ENCODE data around the gene ASMTL.

- TF ChIP-seq NFRKB (IDR thresholded peaks at IDR 0.05) (no peak), SP1 (IDR thresholded peaks at IDR 0.05) (no peak), PKNOX1 (IDR thresholded peaks at IDR 0.05) (no peak), FOXK2 (IDR thresholded peaks at IDR 0.05) (no peak), BHLHE40 (IDR thresholded peaks at IDR 0.05; ENCODE audit: borderline replicate concordance) (no peak), TARDBP (IDR thresholded peaks at IDR 0.05) (no peak), FOXM1 (IDR thresholded peaks at IDR 0.05; ENCODE audit: borderline replicate concordance) (no peak), L3MBTL2 (conservative IDR thresholded peaks at IDR 0.05) (no peak), HDGF (IDR thresholded peaks at IDR 0.05; ENCODE audit: borderline replicate concordance) (no peak), FOXA1 (IDR thresholded peaks at IDR 0.05) (no peak), ELF4 (IDR thresholded peaks at IDR 0.05) (no peak), ZNF384 (IDR thresholded peaks at IDR 0.05) (no peak)
Observed at GRCh38 chrX:1486749-1487361, 34.1 kb upstream of the ASMTL start.
